Measurements from ENCODE around the gene MSL1.

Gene MSL1

GRCh38 chr17:40182606-40183005 is 60.8 kb downstream of the MSL1 start:
- in situ Hi-C loops (cut with HindIII; ENCODE audit: low pct_ligation_motif_present, low pct_unique_long_range_greater_than_20kb, low sequenced_read_pairs): no loop called here
- no peak for DNase-seq
